Skeletal muscle satellite cell (primary cell): ENCODE results near the gene PCIF1.

Source experiments
- H3K27me3 ChIP-seq: 2 replicates; pipeline ENCODE4 v1.7.0; 2013; ENCODE audit warnings: low read length; ENCODE audit not compliant: control insufficient read depth, insufficient read depth
- H3K36me3 ChIP-seq: 2 replicates; pipeline ENCODE4 v1.7.0; 2013; ENCODE audit warnings: mild to moderate bottlenecking, control low read depth, low read length; ENCODE audit not compliant: insufficient read depth
- H3K4me1 ChIP-seq: 2 replicates; pipeline ENCODE4 v1.7.0; 2013; ENCODE audit warnings: low read length; ENCODE audit not compliant: control insufficient read depth, insufficient read depth
- H3K4me2 ChIP-seq: 2 replicates; pipeline ENCODE4 v1.7.0; 2013; ENCODE audit warnings: mild to moderate bottlenecking, low read length
- H3K4me3 ChIP-seq: 2 replicates; pipeline ENCODE4 v1.7.0; 2013; ENCODE audit warnings: low read length
- H3K9ac ChIP-seq: 2 replicates; pipeline ENCODE4 v1.7.0; 2013; ENCODE audit warnings: mild to moderate bottlenecking, low read depth, low read length, moderate library complexity
- H3K9me3 ChIP-seq: replicated peaks from 2 replicates; pipeline ENCODE4 v1.7.0; 2013; ENCODE audit warnings: mild to moderate bottlenecking, control low read depth, low read length

PCIF1 gene

DNA sequence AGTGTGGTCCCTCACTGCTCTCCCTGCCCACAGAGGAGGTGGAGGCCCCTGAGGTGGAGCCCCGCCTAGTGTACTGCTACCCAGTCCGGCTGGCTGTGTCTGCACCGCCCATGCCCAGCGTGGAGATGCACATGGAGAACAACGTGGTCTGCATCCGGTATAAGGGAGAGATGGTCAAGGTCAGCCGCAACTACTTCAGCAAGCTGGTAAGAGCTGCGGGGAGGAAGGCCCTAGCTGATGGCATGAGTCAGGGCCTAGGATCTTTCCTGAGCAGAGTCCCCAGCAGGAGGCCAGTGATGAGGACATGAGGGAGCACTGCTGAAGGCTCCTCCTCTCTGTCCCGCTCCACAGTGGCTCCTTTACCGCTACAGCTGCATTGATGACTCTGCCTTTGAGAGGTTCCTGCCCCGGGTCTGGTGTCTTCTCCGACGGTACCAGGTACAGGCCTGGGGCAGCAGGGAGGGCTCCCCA, 11.2 kb downstream of the PCIF1 start:
- Histone ChIP-seq H3K4me1 (peaks cover 22% of the 10 kb centered on the region), H3K9ac (no peak overlapping the region), H3K9me3 (no peaks in the 10 kb centered on the region), H3K4me2 (no peak overlapping the region), H3K36me3 (peaks cover 80% of the 10 kb centered on the region), H3K4me3 (no peak overlapping the region), H3K27me3 (no peaks in the 10 kb centered on the region)

DNA sequence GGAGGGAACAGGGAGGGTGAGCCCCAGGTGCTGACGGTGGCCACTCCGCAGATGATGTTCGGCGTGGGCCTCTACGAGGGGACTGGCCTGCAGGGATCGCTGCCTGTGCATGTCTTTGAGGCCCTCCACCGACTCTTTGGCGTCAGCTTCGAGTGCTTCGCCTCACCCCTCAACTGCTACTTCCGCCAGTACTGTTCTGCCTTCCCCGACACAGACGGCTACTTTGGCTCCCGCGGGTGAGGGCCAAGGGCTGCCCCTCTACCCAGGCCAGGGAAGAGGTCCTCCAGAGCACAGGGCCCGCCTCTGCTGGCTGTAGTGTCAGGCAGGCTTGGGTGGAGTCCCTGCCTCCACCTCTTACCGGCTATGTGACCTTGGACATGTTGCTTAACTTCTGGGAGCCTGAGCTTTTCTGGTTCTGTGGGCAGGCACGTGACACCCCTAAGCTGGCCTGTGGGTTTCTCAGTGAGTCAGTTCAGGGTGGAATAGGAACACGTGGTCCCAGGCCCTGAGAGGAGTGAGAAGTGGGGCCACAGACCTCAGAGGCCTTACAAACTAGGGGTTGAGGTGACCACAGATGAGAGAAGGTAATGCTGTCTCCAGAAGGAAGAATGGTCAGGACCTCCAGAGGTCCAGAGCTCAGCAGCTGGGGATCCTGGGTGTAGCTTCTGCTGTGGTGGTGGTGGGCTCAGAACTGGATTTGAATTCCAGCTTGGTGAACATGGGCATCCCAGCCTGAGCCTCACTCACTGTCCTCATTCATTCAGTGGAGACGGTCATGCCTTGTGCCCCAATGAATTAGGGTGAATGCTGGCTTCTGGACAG, 11.9 kb downstream of the PCIF1 start:
- H3K9me3 ChIP-seq: no peaks in the 10 kb centered on the region
- peaks cover 80% of the 10 kb centered on the region for H3K36me3 ChIP-seq
- H3K4me1 ChIP-seq: peaks cover 22% of the 10 kb centered on the region
- H3K27me3 ChIP-seq: no peaks in the 10 kb centered on the region
- H3K9ac ChIP-seq: no peak overlapping the region
- H3K4me3 ChIP-seq: no peak overlapping the region
- no peak overlapping the region for H3K4me2 ChIP-seq

DNA sequence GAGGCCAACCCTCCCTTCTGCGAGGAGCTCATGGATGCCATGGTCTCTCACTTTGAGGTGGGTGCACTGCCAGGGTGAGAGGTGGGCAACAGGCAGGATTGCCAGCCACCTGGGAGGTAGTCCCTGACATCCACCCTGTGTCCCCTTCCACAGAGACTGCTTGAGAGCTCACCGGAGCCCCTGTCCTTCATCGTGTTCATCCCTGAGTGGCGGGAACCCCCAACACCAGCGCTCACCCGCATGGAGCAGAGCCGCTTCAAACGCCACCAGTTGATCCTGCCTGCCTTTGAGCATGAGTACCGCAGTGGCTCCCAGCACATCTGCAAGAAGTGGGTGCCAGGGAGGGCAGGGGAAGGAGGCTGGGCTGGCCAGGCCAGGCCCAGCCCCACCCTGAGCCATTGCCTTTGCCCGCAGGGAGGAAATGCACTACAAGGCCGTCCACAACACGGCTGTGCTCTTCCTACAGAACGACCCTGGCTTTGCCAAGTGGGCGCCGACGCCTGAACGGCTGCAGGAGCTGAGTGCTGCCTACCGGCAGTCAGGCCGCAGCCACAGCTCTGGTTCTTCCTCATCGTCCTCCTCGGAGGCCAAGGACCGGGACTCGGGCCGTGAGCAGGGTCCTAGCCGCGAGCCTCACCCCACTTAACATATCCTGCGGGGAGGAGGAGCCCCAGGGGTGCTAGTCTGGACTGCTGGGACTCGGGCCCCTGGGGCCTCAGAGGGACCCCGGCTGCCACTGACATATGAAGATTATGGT, 12.8 kb downstream of the PCIF1 start:
- Histone ChIP-seq H3K4me2 (no peak overlapping the region), H3K36me3 (peaks cover 89% of the 10 kb centered on the region), H3K9me3 (no peaks in the 10 kb centered on the region), H3K27me3 (no peaks in the 10 kb centered on the region), H3K4me3 (no peak overlapping the region), H3K9ac (no peak overlapping the region), H3K4me1 (peaks cover 22% of the 10 kb centered on the region)

DNA sequence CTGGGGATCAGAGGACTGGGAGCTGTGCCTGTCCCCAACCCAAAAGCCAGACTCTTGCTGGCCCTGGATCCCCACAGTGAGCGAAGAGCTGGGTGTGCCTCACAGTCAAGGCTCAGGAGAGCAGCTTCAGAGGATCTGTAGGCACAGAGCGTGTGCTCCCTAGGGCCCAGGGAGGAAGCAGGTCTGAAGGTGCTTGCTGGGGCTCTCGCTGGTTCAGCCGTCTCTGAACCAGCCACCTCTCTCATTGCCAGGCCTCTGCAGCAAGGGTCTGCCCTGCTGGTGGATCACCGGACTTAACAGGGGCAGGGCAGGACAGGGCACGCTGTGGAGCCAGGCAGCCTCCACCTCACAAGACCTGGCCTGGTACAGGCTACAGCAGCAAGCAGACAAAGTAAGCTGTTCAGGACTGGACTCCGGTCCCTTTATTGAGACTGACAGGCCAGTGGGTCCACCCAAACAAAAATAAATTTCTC, 13.8 kb downstream of the PCIF1 start:
- Histone ChIP-seq H3K36me3 (peaks cover 93% of the 10 kb centered on the region), H3K9me3 (no peaks in the 10 kb centered on the region), H3K4me2 (no peak overlapping the region), H3K4me3 (no peak overlapping the region), H3K27me3 (no peaks in the 10 kb centered on the region), H3K9ac (no peak overlapping the region), H3K4me1 (peaks cover 22% of the 10 kb centered on the region)

DNA sequence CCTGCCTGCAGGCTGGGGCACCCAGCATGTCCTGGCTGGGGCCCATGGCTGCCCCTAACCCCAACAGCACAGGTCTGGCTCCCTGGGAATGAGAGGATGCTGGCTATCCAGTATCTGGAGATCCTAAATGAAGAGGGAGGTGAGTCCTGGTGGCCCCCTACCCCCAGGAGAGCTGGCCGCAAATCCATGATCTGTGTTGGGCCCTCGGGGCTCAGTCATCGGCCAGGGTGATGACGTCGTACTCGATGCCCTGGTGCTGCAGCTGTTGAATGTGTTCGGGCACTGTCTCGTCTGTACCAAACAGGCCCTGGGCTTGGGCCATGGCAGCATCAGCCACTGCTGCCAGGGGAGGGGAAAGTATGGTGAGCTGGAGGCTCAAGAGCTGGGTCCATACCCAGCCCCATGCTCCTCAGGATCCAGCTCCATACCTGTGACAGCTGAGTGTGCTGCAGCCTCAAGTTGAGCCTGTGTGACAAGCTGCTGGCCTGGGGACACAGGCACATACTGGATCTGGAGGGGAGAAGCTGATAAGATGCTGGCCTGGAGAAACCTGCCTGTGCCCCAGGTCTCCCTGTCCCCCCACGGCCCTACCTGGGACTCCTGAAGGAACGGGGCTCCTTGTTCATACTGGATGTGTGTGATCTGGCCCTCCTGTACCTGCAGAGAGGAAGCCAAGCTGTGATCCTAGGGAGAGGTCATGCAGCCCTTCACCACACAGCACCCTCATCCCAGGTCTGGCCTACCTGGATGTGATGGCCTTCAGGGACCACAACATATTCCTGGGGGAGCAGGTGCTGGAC, 14.5 kb downstream of the PCIF1 start:
- no peaks in the 10 kb centered on the region for H3K9me3 ChIP-seq
- H3K9ac ChIP-seq: no peak overlapping the region
- no peak overlapping the region for H3K4me2 ChIP-seq
- no peaks in the 10 kb centered on the region for H3K27me3 ChIP-seq
- H3K4me1 ChIP-seq: peaks cover 21% of the 10 kb centered on the region
- peaks cover 93% of the 10 kb centered on the region for H3K36me3 ChIP-seq
- H3K4me3 ChIP-seq: no peak overlapping the region

DNA sequence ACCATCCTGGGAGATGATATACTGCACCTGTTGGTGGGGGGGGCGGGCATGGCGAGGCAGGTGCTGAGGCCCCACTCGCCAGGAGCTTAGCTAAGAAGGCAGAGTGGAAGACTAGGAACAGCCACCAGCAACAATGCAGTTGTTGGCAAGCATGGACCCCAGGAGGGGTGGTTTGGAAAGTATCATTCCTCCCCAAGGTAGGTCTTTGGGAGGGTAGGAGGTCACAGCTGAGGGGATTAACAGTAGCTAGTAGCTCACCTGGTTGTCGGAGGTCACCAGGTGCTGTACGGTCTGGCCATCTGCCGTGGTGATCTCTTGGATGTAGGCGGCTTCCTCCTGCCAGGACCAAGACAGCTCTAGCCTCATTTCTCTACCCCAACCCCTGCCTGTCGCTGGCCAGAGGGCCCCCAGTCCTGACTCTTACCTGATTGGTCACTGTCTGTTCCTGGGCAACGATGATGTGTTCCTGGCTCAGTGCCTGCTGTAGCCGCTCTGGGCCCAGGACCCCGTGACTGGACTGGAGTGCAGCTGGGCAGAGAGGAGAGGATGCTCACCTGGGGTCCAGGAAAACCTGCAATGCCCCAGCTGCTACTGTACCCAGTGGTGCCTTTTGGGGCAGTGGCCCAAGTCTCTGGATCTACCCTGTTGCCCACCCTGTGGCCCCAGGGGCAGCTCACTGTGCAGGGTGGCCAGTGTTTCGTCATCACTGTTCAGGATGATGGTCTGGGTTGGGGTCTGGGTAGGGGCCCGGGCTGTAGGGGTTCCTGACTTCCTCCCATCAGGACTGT, 15.3 kb downstream of the PCIF1 start:
- no peaks in the 10 kb centered on the region for H3K27me3 ChIP-seq
- no peak overlapping the region for H3K9ac ChIP-seq
- no peak overlapping the region for H3K4me3 ChIP-seq
- H3K9me3 ChIP-seq: no peaks in the 10 kb centered on the region
- H3K36me3 ChIP-seq: peaks cover 87% of the 10 kb centered on the region
- H3K4me2 ChIP-seq: no peak overlapping the region
- H3K4me1 ChIP-seq: peaks cover 15% of the 10 kb centered on the region

DNA sequence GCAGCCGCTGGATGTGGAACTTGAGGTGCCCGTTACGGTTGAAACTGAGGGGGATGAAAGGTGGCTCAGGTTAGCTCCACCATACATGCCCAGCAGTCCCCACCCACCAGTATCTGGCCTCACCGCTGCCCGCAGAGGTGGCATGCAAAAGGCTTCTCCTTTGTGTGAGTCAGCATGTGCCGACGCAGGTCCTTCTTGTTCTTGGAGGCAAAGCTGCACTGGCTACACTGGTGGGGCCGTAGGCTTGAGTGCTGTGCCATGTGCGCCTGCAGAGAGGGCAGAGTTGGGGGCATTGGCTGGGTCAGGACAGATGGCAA, 15.8 kb downstream of the PCIF1 start:
- Histone ChIP-seq H3K4me3 (no peak overlapping the region), H3K4me1 (peaks cover 15% of the 10 kb centered on the region), H3K9ac (no peak overlapping the region), H3K27me3 (no peaks in the 10 kb centered on the region), H3K36me3 (peaks cover 81% of the 10 kb centered on the region), H3K9me3 (no peaks in the 10 kb centered on the region), H3K4me2 (no peak overlapping the region)

DNA sequence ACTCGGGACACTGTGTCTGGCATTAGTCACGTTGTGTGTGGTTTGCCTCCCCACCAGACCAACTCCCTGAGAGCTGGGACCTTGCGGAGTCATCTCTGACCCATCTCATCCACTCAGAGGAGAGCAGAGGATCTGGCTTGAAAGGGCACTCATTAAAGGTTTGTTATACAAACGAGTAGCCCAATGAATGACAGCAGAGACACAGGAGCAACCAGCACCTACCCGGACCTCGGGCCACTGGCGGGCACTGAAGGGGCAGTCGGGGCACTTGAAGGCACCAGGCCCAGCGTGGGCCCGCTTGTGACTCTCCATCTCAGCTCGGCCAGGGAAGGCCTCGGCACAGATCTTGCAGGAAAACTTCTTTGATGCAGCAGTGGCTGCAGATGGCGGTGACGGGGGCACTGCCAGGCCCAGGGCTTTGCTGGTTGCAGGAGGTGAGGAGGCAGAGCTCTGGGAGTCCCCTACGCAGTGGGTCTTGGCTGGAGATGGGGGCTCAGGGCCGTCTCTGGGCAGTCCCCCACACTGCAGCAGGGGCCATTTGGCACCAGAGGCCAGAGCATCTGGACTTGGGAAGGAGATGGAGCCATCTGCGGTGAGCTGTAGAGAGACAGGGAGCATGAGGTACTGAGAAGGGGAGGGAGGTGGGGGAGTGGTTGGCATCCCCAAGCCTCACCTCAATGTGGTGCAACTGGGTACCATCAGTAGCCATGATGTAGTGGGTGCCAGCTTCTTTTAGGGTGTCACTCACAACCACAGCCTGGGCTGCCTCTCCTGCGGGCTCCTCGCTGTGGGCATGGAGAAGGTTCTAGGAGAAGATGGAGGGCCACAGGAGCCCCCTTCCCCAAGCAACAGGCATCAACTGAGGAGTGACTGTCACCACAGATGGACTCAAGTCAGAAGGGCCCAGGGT, 17.7 kb downstream of the PCIF1 start:
- Histone ChIP-seq H3K4me3 (no peak overlapping the region), H3K27me3 (no peaks in the 10 kb centered on the region), H3K36me3 (peaks cover 65% of the 10 kb centered on the region), H3K9ac (no peak overlapping the region), H3K4me1 (no peaks in the 10 kb centered on the region), H3K9me3 (no peaks in the 10 kb centered on the region), H3K4me2 (no peak overlapping the region)

DNA sequence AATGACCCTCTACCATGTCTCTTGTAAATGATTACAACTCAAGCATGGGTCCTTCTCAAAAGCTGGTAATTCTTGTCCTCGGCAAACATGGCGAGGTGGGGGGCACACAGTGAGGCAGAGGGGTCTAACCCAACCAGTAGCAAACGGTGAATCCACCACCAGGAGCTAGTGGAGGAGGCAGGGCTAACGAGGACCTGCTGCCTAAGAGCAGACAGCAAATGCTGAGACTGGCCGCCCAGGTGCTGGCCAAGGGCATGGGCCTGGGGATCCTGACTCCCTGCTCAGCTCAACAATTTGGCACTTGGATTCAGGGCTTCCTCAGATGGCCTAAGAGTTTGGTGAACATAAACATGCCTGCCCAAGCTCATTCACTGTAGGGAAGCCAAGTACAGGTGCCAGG, 18.4 kb downstream of the PCIF1 start:
- Histone ChIP-seq H3K36me3 (peaks cover 64% of the 10 kb centered on the region), H3K4me3 (no peak overlapping the region), H3K4me1 (no peaks in the 10 kb centered on the region), H3K27me3 (no peaks in the 10 kb centered on the region), H3K4me2 (no peak overlapping the region), H3K9ac (no peak overlapping the region), H3K9me3 (no peaks in the 10 kb centered on the region)

DNA sequence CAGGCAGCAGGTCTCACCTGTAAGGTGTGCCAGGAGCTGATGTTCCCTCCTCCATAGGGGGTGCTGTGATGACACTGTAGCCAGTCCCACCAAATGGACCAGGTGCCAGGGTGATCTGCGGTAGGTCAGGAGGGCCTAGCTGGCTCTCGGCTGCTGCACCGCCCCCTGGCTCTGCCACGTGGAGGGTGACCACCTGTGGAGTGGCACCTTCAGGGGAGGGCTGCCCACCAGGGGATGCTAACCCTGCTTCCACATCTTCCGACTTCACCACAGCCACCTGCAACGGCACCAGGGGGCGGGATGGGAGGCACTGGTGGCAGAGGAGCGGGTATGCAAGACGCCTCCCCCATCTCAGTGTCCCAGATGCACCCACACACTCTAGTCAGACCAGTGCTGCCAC, 19.2 kb downstream of the PCIF1 start:
- H3K4me2 ChIP-seq: no peak overlapping the region
- H3K9ac ChIP-seq: no peak overlapping the region
- no peak overlapping the region for H3K4me3 ChIP-seq
- H3K9me3 ChIP-seq: no peaks in the 10 kb centered on the region
- H3K36me3 ChIP-seq: peaks cover 64% of the 10 kb centered on the region
- H3K4me1 ChIP-seq: no peaks in the 10 kb centered on the region
- no peaks in the 10 kb centered on the region for H3K27me3 ChIP-seq
